GM12872 (cell line): Measurements from ENCODE around the gene LSP1.

Source experiments
- TF ChIP-seq, protein P1 (sequence below): IDR thresholded peaks from 3 replicates; pipeline ENCODE4 v1.5.1; 2011; ENCODE audit warnings: low read depth, mild to moderate bottlenecking, low read length, moderate library complexity; ENCODE audit not compliant: insufficient read depth

The LSP1 gene, protein sequence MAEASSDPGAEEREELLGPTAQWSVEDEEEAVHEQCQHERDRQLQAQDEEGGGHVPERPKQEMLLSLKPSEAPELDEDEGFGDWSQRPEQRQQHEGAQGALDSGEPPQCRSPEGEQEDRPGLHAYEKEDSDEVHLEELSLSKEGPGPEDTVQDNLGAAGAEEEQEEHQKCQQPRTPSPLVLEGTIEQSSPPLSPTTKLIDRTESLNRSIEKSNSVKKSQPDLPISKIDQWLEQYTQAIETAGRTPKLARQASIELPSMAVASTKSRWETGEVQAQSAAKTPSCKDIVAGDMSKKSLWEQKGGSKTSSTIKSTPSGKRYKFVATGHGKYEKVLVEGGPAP

DNA sequence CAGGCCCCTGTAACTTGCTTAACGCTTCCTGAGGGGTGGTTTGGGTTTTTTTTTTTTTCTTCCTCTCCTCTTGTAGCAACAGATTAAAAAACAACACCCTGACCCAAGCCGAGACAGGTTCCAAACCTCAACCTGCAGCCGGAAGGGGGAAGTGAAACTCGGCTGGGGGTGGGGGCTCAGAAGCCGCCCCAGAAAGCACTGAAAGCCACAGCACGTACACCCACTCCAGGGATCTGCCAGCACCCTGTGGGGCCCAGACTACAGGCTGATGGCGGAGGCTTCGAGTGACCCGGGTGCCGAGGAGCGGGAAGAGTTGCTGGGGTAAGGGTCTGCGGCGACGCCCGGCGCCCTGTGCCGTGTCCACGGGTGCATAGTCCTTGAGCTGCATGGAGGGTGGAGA is at the start of gene LSP1:
Gene LSP1, plus strand, starts transcription at position 208 of the 400 bp plus-strand sequence. Its CDS starts 61 bp downstream, at position 269.
- TF ChIP-seq, protein P1, sequence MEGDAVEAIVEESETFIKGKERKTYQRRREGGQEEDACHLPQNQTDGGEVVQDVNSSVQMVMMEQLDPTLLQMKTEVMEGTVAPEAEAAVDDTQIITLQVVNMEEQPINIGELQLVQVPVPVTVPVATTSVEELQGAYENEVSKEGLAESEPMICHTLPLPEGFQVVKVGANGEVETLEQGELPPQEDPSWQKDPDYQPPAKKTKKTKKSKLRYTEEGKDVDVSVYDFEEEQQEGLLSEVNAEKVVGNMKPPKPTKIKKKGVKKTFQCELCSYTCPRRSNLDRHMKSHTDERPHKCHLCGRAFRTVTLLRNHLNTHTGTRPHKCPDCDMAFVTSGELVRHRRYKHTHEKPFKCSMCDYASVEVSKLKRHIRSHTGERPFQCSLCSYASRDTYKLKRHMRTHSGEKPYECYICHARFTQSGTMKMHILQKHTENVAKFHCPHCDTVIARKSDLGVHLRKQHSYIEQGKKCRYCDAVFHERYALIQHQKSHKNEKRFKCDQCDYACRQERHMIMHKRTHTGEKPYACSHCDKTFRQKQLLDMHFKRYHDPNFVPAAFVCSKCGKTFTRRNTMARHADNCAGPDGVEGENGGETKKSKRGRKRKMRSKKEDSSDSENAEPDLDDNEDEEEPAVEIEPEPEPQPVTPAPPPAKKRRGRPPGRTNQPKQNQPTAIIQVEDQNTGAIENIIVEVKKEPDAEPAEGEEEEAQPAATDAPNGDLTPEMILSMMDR: no peak

DNA sequence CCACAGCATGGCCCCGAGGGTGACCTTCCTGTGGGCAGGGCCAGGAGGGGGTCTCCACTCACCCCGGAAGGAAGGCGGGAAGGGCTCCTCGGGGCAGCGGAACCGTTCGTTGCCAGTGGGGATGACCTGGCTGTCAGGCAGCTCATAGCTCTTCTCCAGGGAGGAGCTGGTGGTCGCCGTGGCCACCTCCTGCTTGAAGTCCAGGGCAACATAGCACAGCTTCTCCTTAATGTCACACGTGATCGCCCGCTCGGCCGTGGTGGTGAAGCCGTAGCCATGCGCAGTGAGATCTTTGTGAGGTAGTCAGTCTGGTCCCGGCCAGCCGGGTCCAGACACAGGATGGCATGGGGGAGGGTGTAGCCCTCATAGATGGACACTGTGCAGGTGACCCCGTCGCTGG is 49.6 kb upstream of the LSP1 start:
- TF ChIP-seq, protein P1: no peak

DNA sequence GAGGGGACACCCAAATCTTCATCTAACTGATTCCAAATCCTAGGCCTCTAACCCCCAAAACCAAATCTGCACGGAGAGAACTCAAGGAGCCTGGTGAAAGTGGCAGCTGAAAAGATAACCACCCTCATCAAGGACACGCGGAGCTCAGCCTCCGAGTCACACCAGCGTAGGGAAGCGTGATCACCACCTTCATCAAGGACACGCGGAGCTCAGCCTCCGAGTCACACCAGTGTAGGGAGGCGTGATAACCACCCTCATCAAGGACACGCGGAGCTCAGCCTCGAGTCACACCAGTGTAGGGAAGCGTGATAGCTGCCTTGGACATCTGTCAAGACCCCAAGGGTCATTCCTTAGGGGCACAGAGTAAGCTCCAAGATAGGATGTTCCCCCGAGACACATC is 47.4 kb upstream of the LSP1 start:
- TF ChIP-seq, protein P1: no peak

DNA sequence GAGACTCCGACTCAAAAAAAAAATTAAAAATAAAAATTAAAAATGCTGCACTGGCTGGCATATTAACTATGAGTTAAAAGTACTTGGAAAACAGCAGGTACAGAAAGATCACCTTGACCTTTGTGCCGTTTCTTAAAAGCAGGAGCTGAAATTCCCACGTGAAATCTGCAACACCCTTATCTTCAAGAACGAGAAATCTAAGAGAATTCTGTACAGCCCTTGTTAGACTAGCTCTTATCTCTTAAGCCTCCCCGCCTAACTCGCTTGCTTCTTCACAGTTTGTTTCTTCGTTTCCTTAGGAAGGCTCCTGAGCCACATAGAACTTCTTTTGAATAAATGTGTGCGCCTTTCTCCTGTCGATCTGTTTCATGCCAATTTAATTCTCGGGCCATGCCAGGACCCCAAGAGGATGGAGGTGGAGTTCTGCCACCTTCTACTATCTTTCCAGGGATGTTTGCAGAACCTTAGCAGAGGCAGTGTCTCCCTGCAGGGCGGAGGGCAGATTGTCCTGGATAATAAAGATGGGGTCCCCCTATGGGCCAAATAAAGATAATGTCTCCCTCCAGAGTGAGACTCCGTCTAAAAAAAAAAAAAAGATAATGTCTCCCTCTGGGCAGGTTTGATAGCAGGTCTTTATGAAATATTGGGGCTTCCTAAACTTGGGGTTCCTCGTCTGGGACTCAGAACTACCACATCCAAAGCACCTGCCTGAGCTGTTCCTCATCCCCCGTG is 45.5 kb upstream of the LSP1 start:
- TF ChIP-seq, protein P1: no peak

DNA sequence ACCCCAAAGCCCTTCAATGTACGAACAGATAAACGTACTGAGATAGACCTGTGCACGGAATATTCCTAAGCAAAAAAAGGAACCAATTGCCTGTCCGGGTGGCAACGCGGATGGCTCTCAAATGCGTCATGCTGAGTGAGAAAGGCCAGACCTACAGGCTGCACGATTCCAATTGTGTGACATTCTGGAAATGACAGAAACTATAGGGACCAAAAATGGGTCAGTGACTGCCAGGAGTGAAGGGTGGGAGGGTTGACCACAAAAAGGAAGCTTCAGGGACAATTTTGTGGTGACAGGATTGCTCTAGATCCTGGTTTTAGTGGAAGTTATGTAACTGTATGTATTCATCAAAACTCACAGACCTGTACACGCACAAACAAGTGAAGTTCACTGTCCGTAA is 42.1 kb upstream of the LSP1 start:
- TF ChIP-seq, protein P1: no peak

DNA sequence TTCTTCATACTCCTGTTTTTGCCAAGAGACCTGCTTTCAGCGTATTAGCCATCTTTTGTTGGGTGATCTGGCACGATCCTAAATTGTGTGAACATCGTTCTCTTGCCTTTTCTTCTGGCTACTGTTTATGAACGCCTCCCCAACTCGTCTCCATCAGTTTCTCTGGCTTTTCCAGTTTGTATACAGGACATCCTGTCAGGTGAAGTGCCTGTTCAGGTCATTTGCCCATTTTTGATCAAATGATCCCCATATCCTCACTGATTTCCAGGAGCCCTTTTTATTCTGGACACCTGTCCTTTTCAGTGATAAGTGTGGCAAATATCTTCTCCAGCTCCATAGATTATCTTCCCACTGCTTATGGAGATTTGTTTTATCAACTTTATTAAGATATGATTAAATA is 40.6 kb upstream of the LSP1 start:
- TF ChIP-seq, protein P1: no peak

DNA sequence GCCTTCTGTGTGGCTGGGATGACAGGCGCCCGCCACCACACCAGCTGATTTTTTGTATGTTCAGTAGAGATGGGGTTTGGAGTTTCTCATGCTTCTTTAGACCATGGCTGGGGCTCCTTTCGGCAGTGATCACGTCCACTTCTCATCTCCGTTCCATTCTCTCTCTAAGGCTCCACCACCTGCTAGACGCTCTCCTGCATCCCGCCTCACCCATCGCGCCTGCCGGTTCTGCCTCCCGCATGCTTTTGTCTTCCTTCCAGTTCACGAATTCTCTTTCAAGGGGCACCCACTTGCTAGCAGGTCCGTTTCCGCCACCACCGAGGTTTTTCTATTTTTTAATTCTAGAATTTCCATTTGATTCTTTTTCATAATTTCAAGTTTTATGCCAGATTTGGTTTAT is 40.1 kb upstream of the LSP1 start:
- TF ChIP-seq, protein P1: no peak
